ENCODE measurements around the gene RAPGEF1.

RAPGEF1 gene

DNA sequence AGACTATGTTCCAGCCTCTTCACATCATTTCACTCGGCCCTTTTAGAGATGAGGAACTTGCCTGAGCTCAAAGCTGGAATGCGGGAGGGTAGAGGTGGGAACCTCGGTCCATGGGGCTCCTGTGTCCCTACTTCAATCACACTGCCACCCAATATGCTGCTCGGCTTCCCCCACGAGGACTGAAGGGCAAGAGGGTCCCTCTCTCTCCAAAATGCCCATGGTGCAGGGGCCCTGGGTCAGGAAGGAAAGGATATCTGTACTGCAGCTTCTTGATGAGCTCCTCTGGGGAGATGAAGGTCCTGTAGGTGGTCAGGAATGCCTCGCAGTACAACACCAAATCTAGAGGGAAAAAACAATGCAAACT, 148.0 kb downstream of the RAPGEF1 start:
- DNase-seq (ENCODE audit: insufficient read length, low spot score): no peak
- no peak for FAIRE-seq
- TF ChIP-seq POLR2A (IDR thresholded peaks at IDR 0.05; ENCODE audit: low read depth, low read length) (no peak), TAF1 (IDR thresholded peaks at IDR 0.05; ENCODE audit: low read depth, low read length) (no peak), PAX5 (IDR thresholded peaks at IDR 0.05; ENCODE audit: insufficient read depth, low read length, severe bottlenecking) (no peak), POLR2AphosphoS5 (IDR thresholded peaks at IDR 0.05; ENCODE audit: low read depth, low read length) (no peak), POU2F2 (IDR thresholded peaks at IDR 0.05; ENCODE audit: low read depth, low read length) (no peak), SPI1 (IDR thresholded peaks at IDR 0.05; ENCODE audit: low read depth, low read length) (no peak)

DNA sequence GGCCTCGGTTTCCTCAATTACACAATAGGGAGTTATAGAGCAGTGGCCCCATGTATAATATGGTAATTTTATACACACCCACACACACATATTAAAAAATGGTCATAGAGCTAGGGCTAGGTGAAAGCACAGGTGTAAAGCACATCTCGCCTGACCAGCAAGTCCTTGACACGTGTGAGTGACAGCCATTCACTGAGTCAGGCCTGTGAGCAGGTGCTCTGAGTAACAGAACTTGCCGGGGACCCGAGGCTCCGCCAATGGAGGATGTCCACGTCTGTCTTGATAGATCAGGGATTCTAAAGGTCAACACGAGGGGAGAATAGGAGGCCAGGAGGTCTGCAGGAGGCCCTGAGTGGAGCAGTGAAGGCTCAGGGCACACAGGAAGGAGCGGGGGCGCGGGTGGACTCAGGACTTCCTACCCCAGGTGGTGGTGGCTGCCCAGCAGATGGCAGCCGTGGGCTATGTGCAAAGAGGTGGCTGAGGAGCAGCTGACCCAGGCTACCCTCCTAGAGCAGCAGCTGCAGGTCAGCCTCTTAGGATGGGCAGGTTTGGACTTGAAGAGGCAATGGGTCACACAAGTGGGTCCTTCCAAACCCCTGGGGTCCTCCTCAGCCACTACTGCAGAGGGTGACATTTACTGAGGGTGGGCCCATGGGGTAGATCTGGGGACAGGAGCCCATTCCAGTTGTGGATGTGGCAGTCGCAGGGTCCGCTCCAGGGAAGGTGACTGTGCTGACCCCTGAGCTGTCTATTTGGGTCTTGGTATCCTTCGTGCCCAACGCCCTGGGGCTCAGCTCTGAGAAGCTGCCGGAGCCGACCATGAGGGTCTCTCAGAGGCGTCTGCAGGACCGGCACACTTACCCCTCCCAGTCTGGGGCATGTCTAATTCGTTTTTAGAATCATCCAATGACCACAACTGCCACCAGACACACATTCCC, 148.7 kb downstream of the RAPGEF1 start:
- FAIRE-seq (peak; percentile 93), DNase-seq (ENCODE audit: insufficient read length, low spot score) (peak; percentile 76)
- TF ChIP-seq POLR2AphosphoS5 (IDR thresholded peaks at IDR 0.05; ENCODE audit: low read depth, low read length) (0 out of 2 replicates have a peak, but pooled peaks have one; percentile 17), POU2F2 (IDR thresholded peaks at IDR 0.05; ENCODE audit: low read depth, low read length) (no peak)

DNA sequence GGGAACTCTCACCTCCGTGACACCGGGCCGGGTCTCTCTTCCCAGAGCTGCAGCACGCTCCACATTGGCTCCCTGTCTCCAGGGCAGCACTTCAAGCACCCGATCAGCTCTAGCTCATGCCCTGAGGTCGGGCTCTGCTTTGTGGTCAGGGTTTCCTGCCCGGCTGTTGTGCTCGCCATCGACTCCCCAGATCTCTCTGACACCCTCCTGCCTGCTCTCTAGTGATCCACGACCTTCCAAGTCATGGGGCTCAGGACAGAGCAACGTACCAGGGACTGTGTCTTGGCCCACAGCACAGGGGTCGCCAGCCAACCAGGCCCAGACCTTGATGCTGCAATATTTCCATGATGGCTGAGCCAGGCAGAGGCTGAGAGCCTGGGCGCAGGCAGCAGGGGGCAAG, 149.4 kb downstream of the RAPGEF1 start:
- no peak for DNase-seq (ENCODE audit: insufficient read length, low spot score)
- TF ChIP-seq SPI1 (IDR thresholded peaks at IDR 0.05; ENCODE audit: low read depth, low read length) (no peak), PAX5 (IDR thresholded peaks at IDR 0.05; ENCODE audit: insufficient read depth, low read length, severe bottlenecking) (no peak), POLR2AphosphoS5 (IDR thresholded peaks at IDR 0.05; ENCODE audit: low read depth, low read length) (no peak), TAF1 (IDR thresholded peaks at IDR 0.05; ENCODE audit: low read depth, low read length) (no peak), POU2F2 (IDR thresholded peaks at IDR 0.05; ENCODE audit: low read depth, low read length) (no peak), POLR2A (IDR thresholded peaks at IDR 0.05; ENCODE audit: low read depth, low read length) (no peak)
- FAIRE-seq: no peak

DNA sequence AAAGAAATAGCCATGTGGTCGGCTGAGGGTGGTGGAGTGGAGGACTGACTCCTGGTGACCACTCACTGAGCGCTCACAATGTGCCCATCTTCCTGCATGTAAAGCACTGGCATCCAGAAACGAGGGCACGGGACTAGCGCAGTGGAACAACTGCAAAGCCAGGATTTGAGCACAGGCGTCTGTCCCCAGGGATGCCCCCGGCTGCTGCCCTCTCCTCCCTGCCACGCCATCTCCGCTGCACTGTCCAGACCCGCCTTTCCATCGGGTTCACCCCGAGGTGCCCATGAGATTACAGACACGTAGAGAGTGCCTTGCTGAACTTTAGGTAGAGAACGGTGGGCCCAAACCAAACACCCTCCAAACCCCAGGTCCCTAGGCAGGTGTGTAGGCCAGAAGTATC, 149.9 kb downstream of the RAPGEF1 start:
- TF ChIP-seq PAX5 (IDR thresholded peaks at IDR 0.05; ENCODE audit: insufficient read depth, low read length, severe bottlenecking) (no peak), POLR2AphosphoS5 (IDR thresholded peaks at IDR 0.05; ENCODE audit: low read depth, low read length) (no peak; the same call in 1 of the 2 replicates), POLR2A (IDR thresholded peaks at IDR 0.05; ENCODE audit: low read depth, low read length) (no peak), TAF1 (IDR thresholded peaks at IDR 0.05; ENCODE audit: low read depth, low read length) (no peak)
- FAIRE-seq: no peak
- no peak for DNase-seq (ENCODE audit: insufficient read length, low spot score)

DNA sequence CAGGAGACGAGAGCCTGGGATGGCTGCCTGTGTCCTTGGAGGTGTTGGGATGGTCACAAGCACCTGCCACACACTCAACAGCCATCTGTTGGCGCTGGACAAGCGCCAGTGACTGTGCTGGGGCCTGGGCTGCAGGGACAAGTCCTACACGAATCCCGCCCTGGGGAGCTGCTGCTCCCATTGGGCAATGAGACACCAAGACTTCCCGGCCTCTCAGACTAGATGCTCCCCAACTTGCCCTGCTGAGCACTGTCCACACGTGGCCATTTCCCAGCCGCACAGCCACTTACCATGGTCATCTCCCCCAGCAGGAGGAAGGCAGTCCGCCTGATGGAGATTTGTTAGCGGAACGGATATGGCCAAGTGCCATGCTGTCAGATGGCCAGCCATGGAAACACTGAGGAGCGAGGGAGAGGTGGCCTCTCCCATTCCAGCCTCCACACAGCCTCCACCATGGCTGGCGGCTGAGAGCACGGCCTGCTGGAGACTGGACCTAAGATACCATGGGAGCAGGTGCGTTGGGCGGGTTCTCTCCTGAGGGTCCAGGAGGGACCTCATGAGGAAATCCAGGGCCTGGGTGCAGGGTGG, 150.7 kb downstream of the RAPGEF1 start:
- TF ChIP-seq POLR2A (IDR thresholded peaks at IDR 0.05; ENCODE audit: low read depth, low read length): no peak
- no peak for TF ChIP-seq POU2F2 (IDR thresholded peaks at IDR 0.05; ENCODE audit: low read depth, low read length)
- FAIRE-seq (no peak), DNase-seq (ENCODE audit: insufficient read length, low spot score) (no peak)

DNA sequence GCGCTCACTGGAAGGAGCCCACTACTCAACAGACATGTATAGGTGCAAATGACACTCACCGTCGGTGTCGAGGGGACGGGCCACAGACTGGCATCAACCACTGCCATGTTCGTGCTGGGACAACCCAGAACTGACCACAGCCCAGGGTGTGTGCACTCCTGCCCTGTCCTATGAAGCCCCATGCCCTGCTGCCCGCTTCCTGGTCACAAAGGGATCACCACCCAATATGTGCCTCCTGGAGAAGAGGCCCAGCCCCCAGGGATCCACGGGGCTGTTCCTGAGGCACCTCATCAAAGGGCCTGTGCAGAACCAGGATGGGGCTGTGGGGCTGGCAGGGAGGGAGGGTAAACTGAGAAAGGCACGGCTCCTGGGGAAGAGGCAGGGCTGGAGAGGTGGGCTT, 151.5 kb downstream of the RAPGEF1 start:
- DNase-seq (ENCODE audit: insufficient read length, low spot score): no peak
- FAIRE-seq: no peak
- TF ChIP-seq SPI1 (IDR thresholded peaks at IDR 0.05; ENCODE audit: low read depth, low read length): no peak
- TF ChIP-seq TAF1 (IDR thresholded peaks at IDR 0.05; ENCODE audit: low read depth, low read length): no peak

DNA sequence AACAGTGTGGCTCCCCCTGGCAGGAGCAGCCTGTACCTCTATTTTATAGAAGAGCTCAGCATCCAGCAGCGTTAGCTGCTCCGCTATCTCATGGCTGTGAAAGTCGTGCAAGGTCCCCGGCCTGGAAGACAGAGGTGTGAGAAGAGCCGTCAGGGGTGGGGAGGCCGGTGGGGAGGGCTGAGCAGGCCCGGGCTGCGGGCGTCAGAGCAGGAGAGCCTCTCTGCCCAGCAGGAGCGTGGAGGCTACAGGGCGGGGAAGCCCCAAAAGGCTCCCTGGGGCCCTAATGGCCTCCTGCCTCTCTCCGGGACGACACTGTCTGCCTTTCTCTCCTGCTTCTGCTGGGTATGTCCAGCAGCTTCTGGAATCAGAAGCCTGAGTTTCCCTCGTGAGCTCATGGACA, 152.0 kb downstream of the RAPGEF1 start:
- TF ChIP-seq POLR2A (IDR thresholded peaks at IDR 0.05; ENCODE audit: low read depth, low read length) (no peak), POLR2AphosphoS5 (IDR thresholded peaks at IDR 0.05; ENCODE audit: low read depth, low read length) (no peak), POU2F2 (IDR thresholded peaks at IDR 0.05; ENCODE audit: low read depth, low read length) (no peak), PAX5 (IDR thresholded peaks at IDR 0.05; ENCODE audit: insufficient read depth, low read length, severe bottlenecking) (no peak), TAF1 (IDR thresholded peaks at IDR 0.05; ENCODE audit: low read depth, low read length) (no peak), SPI1 (IDR thresholded peaks at IDR 0.05; ENCODE audit: low read depth, low read length) (no peak)
- DNase-seq (ENCODE audit: insufficient read length, low spot score) (no peak), FAIRE-seq (no peak)

DNA sequence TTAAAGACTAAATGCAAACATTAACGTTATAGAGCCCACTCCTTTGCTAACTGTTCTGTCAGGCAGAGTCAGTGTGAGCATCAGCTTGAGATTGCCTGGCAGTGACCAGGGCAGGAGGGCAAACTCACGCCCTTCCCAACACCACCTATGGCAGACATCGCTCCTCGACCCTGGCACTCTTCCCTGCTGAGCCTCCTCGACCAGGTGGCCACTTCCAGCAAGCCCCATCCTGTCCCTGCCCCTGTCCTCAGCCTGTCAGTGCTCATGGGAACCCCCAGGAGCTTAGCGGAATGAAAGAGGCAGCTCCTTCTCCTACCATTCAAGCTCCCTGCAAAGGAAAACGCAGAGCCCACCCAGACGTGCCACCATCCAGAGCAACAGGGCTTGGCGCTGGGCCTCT, 152.5 kb downstream of the RAPGEF1 start:
- FAIRE-seq: no peak
- no peak for DNase-seq (ENCODE audit: insufficient read length, low spot score)
- no peak for TF ChIP-seq PAX5 (IDR thresholded peaks at IDR 0.05; ENCODE audit: insufficient read depth, low read length, severe bottlenecking)
- TF ChIP-seq POLR2A (IDR thresholded peaks at IDR 0.05; ENCODE audit: low read depth, low read length): no peak
- TF ChIP-seq POLR2AphosphoS5 (IDR thresholded peaks at IDR 0.05; ENCODE audit: low read depth, low read length): no peak
- TF ChIP-seq SPI1 (IDR thresholded peaks at IDR 0.05; ENCODE audit: low read depth, low read length): no peak
- TF ChIP-seq TAF1 (IDR thresholded peaks at IDR 0.05; ENCODE audit: low read depth, low read length): no peak
- no peak for TF ChIP-seq POU2F2 (IDR thresholded peaks at IDR 0.05; ENCODE audit: low read depth, low read length)

DNA sequence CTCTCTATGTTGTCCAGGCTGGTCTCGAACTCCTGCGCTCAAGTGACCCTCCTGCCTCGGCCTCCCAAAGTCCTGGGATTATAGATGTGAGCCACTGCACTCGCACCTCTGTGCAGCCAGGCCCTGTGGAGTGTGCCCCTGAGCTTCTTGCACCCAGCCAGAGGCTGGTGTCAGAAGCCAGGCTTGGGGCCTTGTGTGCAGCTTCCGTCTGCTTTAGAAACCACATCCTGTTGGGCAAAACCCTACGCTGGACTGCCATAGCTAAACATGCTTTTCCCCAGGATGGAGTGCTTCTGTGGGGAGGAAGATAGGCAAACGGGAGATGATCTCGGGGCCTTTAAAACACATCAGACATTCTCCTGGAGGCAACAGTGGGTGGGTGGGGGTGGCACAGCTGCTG, 154.5 kb downstream of the RAPGEF1 start:
- peak; percentile 55 for DNase-seq (ENCODE audit: insufficient read length, low spot score)
- peak; percentile 78 for FAIRE-seq
- TF ChIP-seq SPI1 (IDR thresholded peaks at IDR 0.05; ENCODE audit: low read depth, low read length) (no peak), POLR2AphosphoS5 (IDR thresholded peaks at IDR 0.05; ENCODE audit: low read depth, low read length) (no peak), PAX5 (IDR thresholded peaks at IDR 0.05; ENCODE audit: insufficient read depth, low read length, severe bottlenecking) (no peak), TAF1 (IDR thresholded peaks at IDR 0.05; ENCODE audit: low read depth, low read length) (no peak), POLR2A (IDR thresholded peaks at IDR 0.05; ENCODE audit: low read depth, low read length) (no peak), POU2F2 (IDR thresholded peaks at IDR 0.05; ENCODE audit: low read depth, low read length) (no peak)

DNA sequence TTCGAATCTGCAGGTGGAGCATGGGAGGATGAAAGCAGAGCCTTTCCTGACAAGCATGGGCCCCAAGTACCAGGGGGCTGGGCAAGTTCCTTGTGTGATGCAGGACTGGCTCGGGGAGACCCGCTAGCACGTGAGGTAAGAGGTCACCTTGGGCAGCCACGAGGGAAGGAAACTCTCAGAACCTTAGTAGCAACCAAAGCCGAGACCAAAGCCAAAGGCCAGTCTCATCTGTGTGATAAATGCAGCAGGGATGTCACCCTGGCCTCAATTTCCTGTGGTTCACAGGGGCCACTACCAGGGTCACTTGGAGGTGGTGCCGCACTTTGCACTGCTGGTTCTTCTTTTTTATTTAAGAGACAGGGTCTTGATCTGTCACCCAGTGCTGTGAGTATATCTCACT, 155.0 kb downstream of the RAPGEF1 start:
- DNase-seq (ENCODE audit: insufficient read length, low spot score) (no peak), FAIRE-seq (no peak)
- TF ChIP-seq SPI1 (IDR thresholded peaks at IDR 0.05; ENCODE audit: low read depth, low read length): no peak
- no peak for TF ChIP-seq POLR2AphosphoS5 (IDR thresholded peaks at IDR 0.05; ENCODE audit: low read depth, low read length)
- TF ChIP-seq PAX5 (IDR thresholded peaks at IDR 0.05; ENCODE audit: insufficient read depth, low read length, severe bottlenecking): no peak
- TF ChIP-seq POLR2A (IDR thresholded peaks at IDR 0.05; ENCODE audit: low read depth, low read length): no peak
- no peak for TF ChIP-seq POU2F2 (IDR thresholded peaks at IDR 0.05; ENCODE audit: low read depth, low read length)
- TF ChIP-seq TAF1 (IDR thresholded peaks at IDR 0.05; ENCODE audit: low read depth, low read length): no peak
